Measurements from ENCODE around the gene GTF2IRD1.

Gene GTF2IRD1

GRCh38 chr7:74494076-74494548 lies 40.4 kb downstream of the GTF2IRD1 start:
- no peak for TF ChIP-seq TAF1 (IDR thresholded peaks at IDR 0.05; ENCODE audit: borderline replicate concordance, insufficient read depth, low read length)
- TF ChIP-seq SIN3A (IDR thresholded peaks at IDR 0.05; ENCODE audit: borderline replicate concordance, insufficient read depth, low read length), result no peak

- TF ChIP-seq FOXP2 (optimal IDR thresholded peaks at IDR 0.05; ENCODE audit: borderline replicate concordance, extremely low read depth, extremely low read length, insufficient read depth) (no peak), SIN3A (IDR thresholded peaks at IDR 0.05; ENCODE audit: borderline replicate concordance, insufficient read depth, low read length) (no peak), REST (IDR thresholded peaks at IDR 0.05; ENCODE audit: insufficient read depth in 1 of 2, low read depth in 2 of 2, low read length in 2 of 2) (no peak), POLR2AphosphoS5 (IDR thresholded peaks at IDR 0.05; ENCODE audit: low read depth, low read length) (no peak), TAF1 (IDR thresholded peaks at IDR 0.05; ENCODE audit: borderline replicate concordance, insufficient read depth, low read length) (no peak)
Observed at GRCh38 chr7:74495112-74496086, 41.7 kb downstream of the GTF2IRD1 start.

GRCh38 chr7:74496272-74496671 lies 42.6 kb downstream of the GTF2IRD1 start:
- TF ChIP-seq POLR2AphosphoS5 (IDR thresholded peaks at IDR 0.05; ENCODE audit: low read depth, low read length) (no peak), FOXP2 (optimal IDR thresholded peaks at IDR 0.05; ENCODE audit: borderline replicate concordance, extremely low read depth, extremely low read length, insufficient read depth) (no peak), REST (IDR thresholded peaks at IDR 0.05; ENCODE audit: insufficient read depth in 1 of 2, low read depth in 2 of 2, low read length in 2 of 2) (no peak), TAF1 (IDR thresholded peaks at IDR 0.05; ENCODE audit: borderline replicate concordance, insufficient read depth, low read length) (no peak), SIN3A (IDR thresholded peaks at IDR 0.05; ENCODE audit: borderline replicate concordance, insufficient read depth, low read length) (no peak)

- TF ChIP-seq TAF1 (IDR thresholded peaks at IDR 0.05; ENCODE audit: borderline replicate concordance, insufficient read depth, low read length), result no peak
- no peak for TF ChIP-seq REST (IDR thresholded peaks at IDR 0.05; ENCODE audit: insufficient read depth in 1 of 2, low read depth in 2 of 2, low read length in 2 of 2)
- no peak for TF ChIP-seq SIN3A (IDR thresholded peaks at IDR 0.05; ENCODE audit: borderline replicate concordance, insufficient read depth, low read length)
- TF ChIP-seq POLR2AphosphoS5 (IDR thresholded peaks at IDR 0.05; ENCODE audit: low read depth, low read length), result no peak
- TF ChIP-seq FOXP2 (optimal IDR thresholded peaks at IDR 0.05; ENCODE audit: borderline replicate concordance, extremely low read depth, extremely low read length, insufficient read depth), result no peak
Observed at GRCh38 chr7:74498354-74498753, 44.6 kb downstream of the GTF2IRD1 start.

- TF ChIP-seq REST (IDR thresholded peaks at IDR 0.05; ENCODE audit: insufficient read depth in 1 of 2, low read depth in 2 of 2, low read length in 2 of 2), result no peak
- no peak for TF ChIP-seq TAF1 (IDR thresholded peaks at IDR 0.05; ENCODE audit: borderline replicate concordance, insufficient read depth, low read length)
- TF ChIP-seq SIN3A (IDR thresholded peaks at IDR 0.05; ENCODE audit: borderline replicate concordance, insufficient read depth, low read length), result no peak
- no peak for TF ChIP-seq POLR2AphosphoS5 (IDR thresholded peaks at IDR 0.05; ENCODE audit: low read depth, low read length)
- TF ChIP-seq FOXP2 (optimal IDR thresholded peaks at IDR 0.05; ENCODE audit: borderline replicate concordance, extremely low read depth, extremely low read length, insufficient read depth), result no peak
Observed at GRCh38 chr7:74498996-74499834, 45.5 kb downstream of the GTF2IRD1 start.

Data from PFSK-1 (cell line).